ENCODE measurements around the gene TRMT10B. TPM values are rescaled to one million over a fixed set of nuclear protein-coding genes. Genes with fewer than 3 reads are reported as not detected.
"Not testable (repeated sequence)": the region's sequence is repeated elsewhere in the genome, so short reads cannot be mapped to it uniquely, and the experiment has no call there.

The TRMT10B gene
- polyA plus RNA-seq, 1 experiment: 6.9 TPM

DNA sequence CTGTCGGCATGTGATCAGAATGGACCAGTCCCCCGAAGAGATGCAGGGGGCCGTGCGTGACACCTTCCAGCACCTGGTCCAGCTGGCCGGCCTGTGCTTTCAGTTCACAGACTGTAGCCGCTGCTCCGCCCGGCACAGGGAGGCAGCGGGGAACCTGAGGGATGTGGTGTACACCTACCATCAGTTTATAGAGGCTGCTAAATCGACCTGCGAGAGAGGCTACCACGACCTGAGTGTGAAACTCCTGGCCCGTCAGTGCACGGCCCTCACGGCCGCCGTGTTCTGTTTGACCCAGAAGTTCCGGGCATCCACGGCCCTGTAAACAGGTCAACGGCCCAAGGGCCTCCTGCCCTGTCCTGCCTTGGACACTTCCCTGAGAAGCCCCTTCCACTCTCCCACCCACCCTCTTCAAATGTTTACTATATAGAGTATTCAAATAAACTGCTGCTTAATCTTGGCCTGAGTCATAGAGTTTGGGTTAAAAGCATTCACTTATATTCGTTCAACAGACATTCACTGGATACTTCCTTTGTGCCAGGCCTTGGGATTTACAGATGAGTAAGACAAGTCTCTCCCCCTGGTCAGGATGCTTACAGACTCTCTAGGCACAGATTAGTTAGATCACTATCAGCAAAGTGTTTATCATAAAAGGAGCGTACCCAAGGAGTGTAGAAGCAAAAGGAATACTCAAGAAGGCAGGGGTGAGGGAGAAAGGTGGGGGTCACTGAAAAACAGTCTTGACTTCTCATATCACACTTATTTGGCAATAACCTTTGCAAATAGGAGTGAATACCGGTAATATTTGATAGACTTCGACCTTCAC lies 6.9 kb upstream of the TRMT10B start:
- H3K4me3 ChIP-seq (ENCODE audit: low read depth, low read length): no peak overlapping the region
- DNase-seq (ENCODE audit: low read depth, low spot score): peak; percentile 50
- POLR2A ChIA-PET: no interaction called here
- H3K27me3 ChIP-seq (ENCODE audit: control insufficient read depth, insufficient read depth, low read length): peaks cover 14% of the 10 kb centered on the region
- TF ChIP-seq, protein P1, sequence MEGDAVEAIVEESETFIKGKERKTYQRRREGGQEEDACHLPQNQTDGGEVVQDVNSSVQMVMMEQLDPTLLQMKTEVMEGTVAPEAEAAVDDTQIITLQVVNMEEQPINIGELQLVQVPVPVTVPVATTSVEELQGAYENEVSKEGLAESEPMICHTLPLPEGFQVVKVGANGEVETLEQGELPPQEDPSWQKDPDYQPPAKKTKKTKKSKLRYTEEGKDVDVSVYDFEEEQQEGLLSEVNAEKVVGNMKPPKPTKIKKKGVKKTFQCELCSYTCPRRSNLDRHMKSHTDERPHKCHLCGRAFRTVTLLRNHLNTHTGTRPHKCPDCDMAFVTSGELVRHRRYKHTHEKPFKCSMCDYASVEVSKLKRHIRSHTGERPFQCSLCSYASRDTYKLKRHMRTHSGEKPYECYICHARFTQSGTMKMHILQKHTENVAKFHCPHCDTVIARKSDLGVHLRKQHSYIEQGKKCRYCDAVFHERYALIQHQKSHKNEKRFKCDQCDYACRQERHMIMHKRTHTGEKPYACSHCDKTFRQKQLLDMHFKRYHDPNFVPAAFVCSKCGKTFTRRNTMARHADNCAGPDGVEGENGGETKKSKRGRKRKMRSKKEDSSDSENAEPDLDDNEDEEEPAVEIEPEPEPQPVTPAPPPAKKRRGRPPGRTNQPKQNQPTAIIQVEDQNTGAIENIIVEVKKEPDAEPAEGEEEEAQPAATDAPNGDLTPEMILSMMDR (IDR thresholded peaks at IDR 0.05; ENCODE audit: low read depth, low read length): no peak
- H3K9me3 ChIP-seq (ENCODE audit: control insufficient read depth, insufficient read depth, low read length): no peaks in the 10 kb centered on the region
- CTCF ChIA-PET: interaction anchor here (1.2 to 1.3 kb wide), 2 partner anchors 13 to 165 kb away, joined by 3 read pairs; no protein-coding TSS in a partner anchor
- H3K27ac ChIP-seq (ENCODE audit: low read depth, low read length): peak overlapping the region; percentile 57

- CTCF ChIA-PET: interaction anchor here (0.6 to 1.4 kb wide), 11 partner anchors 10 to 654 kb away, joined by 3 to 14 read pairs (median 3); no protein-coding TSS in a partner anchor
- POLR2A ChIA-PET: no interaction called here
Measured at GRCh38 chr9:37747271-37747753, 6.3 kb upstream of the TRMT10B start.

GRCh38 chr9:37749129-37749528 lies 4.5 kb upstream of the TRMT10B start:
- TF ChIP-seq, protein P1 (IDR thresholded peaks at IDR 0.05; ENCODE audit: low read depth, low read length): no peak
- CTCF ChIA-PET: no interaction called here
- H3K9me3 ChIP-seq (ENCODE audit: control insufficient read depth, insufficient read depth, low read length): no peaks in the 10 kb centered on the region; the same call in 1 of the 2 replicates
- peaks cover 9% of the 10 kb centered on the region for H3K27me3 ChIP-seq (ENCODE audit: control insufficient read depth, insufficient read depth, low read length)
- no peak overlapping the region for H3K4me3 ChIP-seq (ENCODE audit: low read depth, low read length)
- no peak for DNase-seq (ENCODE audit: low read depth, low spot score)
- no peak overlapping the region for H3K27ac ChIP-seq (ENCODE audit: low read depth, low read length)
- POLR2A ChIA-PET: no interaction called here

More at GRCh38 chr9:37747271-37747753, 6.3 kb upstream of the TRMT10B start:
- DNase-seq (ENCODE audit: low read depth, low spot score): peak; percentile 45
- H3K9me3 ChIP-seq (ENCODE audit: control insufficient read depth, insufficient read depth, low read length): no peaks in the 10 kb centered on the region; the same call in 1 of the 2 replicates
- TF ChIP-seq, protein P1 (IDR thresholded peaks at IDR 0.05; ENCODE audit: low read depth, low read length): peak; percentile 97
- peak overlapping the region; percentile 57 for H3K27ac ChIP-seq (ENCODE audit: low read depth, low read length)
- H3K27me3 ChIP-seq (ENCODE audit: control insufficient read depth, insufficient read depth, low read length): peaks cover 9% of the 10 kb centered on the region
- H3K4me3 ChIP-seq (ENCODE audit: low read depth, low read length): no peak overlapping the region

DNA sequence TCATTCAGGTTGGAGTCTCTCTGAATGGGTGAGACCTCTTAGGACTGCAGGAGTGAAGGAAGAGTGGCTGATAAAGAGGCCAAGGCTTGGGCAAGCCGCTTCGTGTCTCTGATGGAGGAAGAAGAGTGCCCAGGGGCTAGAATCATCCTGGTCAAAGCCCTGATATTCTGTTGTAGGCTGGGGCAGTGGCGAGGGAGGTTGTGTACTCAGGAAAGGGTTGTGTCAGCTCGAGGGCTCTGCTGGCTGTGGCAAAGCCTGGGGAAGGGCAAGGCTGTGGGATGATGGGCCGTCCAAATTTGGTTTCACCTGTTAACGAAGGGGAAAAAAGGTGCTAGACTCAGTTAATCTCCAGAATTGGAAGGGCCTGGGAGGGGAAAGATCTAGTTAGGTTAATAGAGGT lies 2.4 kb upstream of the TRMT10B start:
- H3K9me3 ChIP-seq (ENCODE audit: control insufficient read depth, insufficient read depth, low read length): no peaks in the 10 kb centered on the region; the same call in 1 of the 2 replicates
- no peak for DNase-seq (ENCODE audit: low read depth, low spot score)
- TF ChIP-seq, protein P1 (IDR thresholded peaks at IDR 0.05; ENCODE audit: low read depth, low read length): no peak
- no peak overlapping the region for H3K27ac ChIP-seq (ENCODE audit: low read depth, low read length)
- H3K27me3 ChIP-seq (ENCODE audit: control insufficient read depth, insufficient read depth, low read length): no peaks in the 10 kb centered on the region
- POLR2A ChIA-PET: interaction anchor here (0.6 kb wide), 1 partner anchor 126 kb away, joined by 3 read pairs; no protein-coding TSS in a partner anchor
- CTCF ChIA-PET: interaction anchor here (0.6 to 0.7 kb wide), 2 partner anchors 50 to 312 kb away, joined by 4 to 5 read pairs; no protein-coding TSS in a partner anchor
- no peak overlapping the region for H3K4me3 ChIP-seq (ENCODE audit: low read depth, low read length)

DNA sequence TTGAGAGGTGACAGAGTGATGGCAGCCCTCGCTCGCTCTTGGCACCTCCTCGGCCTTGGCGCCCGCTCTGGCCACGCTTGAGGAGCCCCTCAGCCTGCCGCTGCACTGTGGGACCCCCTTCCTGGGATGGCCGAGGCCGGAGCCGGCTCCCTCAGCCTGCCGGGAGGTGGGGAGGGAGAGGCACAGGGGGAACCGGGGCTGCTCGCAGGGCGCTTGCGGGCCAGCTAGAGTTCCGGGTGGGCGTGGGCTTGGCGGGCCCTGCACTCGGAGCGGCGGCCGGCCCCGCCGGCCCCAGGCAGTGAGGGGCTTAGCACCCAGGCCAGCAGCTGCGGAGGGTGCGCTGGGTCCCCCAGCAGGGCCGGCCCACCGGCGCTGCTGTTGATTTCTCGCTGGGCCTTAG lies 1.9 kb upstream of the TRMT10B start:
- H3K27me3 ChIP-seq (ENCODE audit: control insufficient read depth, insufficient read depth, low read length); POLR2A ChIA-PET; DNase-seq (ENCODE audit: low read depth, low spot score); H3K9me3 ChIP-seq (ENCODE audit: control insufficient read depth, insufficient read depth, low read length); H3K27ac ChIP-seq (ENCODE audit: low read depth, low read length); H3K4me3 ChIP-seq (ENCODE audit: low read depth, low read length): not testable (repeated sequence)
- CTCF ChIA-PET: interaction anchor here (0.6 kb wide), 1 partner anchor 49 kb away, joined by 4 read pairs; no protein-coding TSS in a partner anchor

DNA sequence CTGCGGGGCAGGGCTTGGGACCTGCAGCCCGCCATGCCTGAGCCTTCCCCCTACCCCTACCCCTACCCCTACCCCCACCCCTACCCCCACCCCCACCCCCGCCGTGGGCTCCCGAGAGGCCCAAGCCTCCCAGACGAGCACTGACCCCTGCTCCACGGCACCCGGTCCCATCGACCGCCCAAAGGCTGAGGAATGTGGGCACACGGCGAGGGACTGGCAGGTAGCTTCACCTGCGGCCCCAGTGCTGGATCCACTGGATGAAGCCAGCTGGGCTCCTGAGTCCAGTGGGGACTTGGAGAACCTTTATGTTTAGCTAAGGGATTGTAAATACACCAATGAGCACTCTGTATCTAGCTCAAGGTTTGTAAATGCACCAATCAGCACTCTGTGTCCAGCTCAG lies 1.5 kb upstream of the TRMT10B start:
- CTCF ChIA-PET: interaction anchor here (0.6 kb wide), 1 partner anchor 85 kb away, joined by 4 read pairs; no protein-coding TSS in a partner anchor
- H3K9me3 ChIP-seq (ENCODE audit: control insufficient read depth, insufficient read depth, low read length); H3K27ac ChIP-seq (ENCODE audit: low read depth, low read length); H3K4me3 ChIP-seq (ENCODE audit: low read depth, low read length); POLR2A ChIA-PET; DNase-seq (ENCODE audit: low read depth, low spot score); H3K27me3 ChIP-seq (ENCODE audit: control insufficient read depth, insufficient read depth, low read length): not testable (repeated sequence)
